ENCODE measurements around the gene MT3. TPM values are rescaled to one million over a fixed set of nuclear protein-coding genes. Genes with fewer than 3 reads are reported as not detected.
A peak's percentile ranks its signal among the peaks of the same experiment; 100 is the strongest.

MT3 gene
- total and polyA plus RNA-seq, 2 of the 13 experiments (the other 11 are each of a cell fraction or from before 2014, with no cell fraction given) = not detected

GRCh38 chr16:56607109-56607618 is 17.8 kb downstream of the MT3 start (continued):
- peak; percentile 32; the same call in 1 of the 2 replicates for TF ChIP-seq ZNF773 (CRISPR knock-in tag; IDR thresholded peaks at IDR 0.05; ENCODE audit: borderline replicate concordance)
- 0 out of 2 replicates have a peak, but pooled peaks have one; percentile 47 for TF ChIP-seq ZBTB20 (CRISPR knock-in tag; IDR thresholded peaks at IDR 0.05; ENCODE audit: borderline replicate concordance, low read depth)
- no peak for TF ChIP-seq GMEB2 (CRISPR knock-in tag; IDR thresholded peaks at IDR 0.05; ENCODE audit: low read depth)
- no peak for TF ChIP-seq ARHGAP35 (CRISPR knock-in tag; IDR thresholded peaks at IDR 0.05; ENCODE audit: borderline replicate concordance)
- TF ChIP-seq TRAFD1 (CRISPR knock-in tag; IDR thresholded peaks at IDR 0.05; ENCODE audit: borderline replicate concordance) = no peak
- no peak for TF ChIP-seq JUND (CRISPR knock-in tag; IDR thresholded peaks at IDR 0.05)
- no peak for TF ChIP-seq EZH2 (conservative IDR thresholded peaks at IDR 0.05; ENCODE audit: low read depth, low read length)
- peak; percentile 79 for TF ChIP-seq RNF2 (conservative IDR thresholded peaks at IDR 0.05; ENCODE audit: low read depth)
- TF ChIP-seq TRIM24 (CRISPR knock-in tag; IDR thresholded peaks at IDR 0.05) = no peak
- TF ChIP-seq PBX2 (CRISPR knock-in tag; IDR thresholded peaks at IDR 0.05) = no peak
- TF ChIP-seq HMG20A (CRISPR knock-in tag; IDR thresholded peaks at IDR 0.05; ENCODE audit: borderline replicate concordance) = peak; percentile 73; the same call in 1 of the 2 replicates
- TF ChIP-seq GATAD1 (CRISPR knock-in tag; IDR thresholded peaks at IDR 0.05) = peak; percentile 75
- peak; percentile 72 for TF ChIP-seq ZGPAT (CRISPR knock-in tag; IDR thresholded peaks at IDR 0.05)
- peak; percentile 74 for TF ChIP-seq ZNF609 (CRISPR knock-in tag; IDR thresholded peaks at IDR 0.05; ENCODE audit: borderline replicate concordance)
- TF ChIP-seq SALL2 (CRISPR knock-in tag; IDR thresholded peaks at IDR 0.05) = no peak
- TF ChIP-seq POLR2AphosphoS2 (IDR thresholded peaks at IDR 0.05; ENCODE audit: low read depth, low read length) = no peak
- TF ChIP-seq CREM (IDR thresholded peaks at IDR 0.05) = peak; percentile 92
- TF ChIP-seq CREM (CRISPR knock-in tag; IDR thresholded peaks at IDR 0.05) = no peak
- no peak for TF ChIP-seq EED (CRISPR knock-in tag; IDR thresholded peaks at IDR 0.05)
- TF ChIP-seq RFX1 (IDR thresholded peaks at IDR 0.05) = no peak
- TF ChIP-seq ZNF652 (CRISPR knock-in tag; IDR thresholded peaks at IDR 0.05; ENCODE audit: borderline replicate concordance, low read depth) = peak; percentile 62

Measured in HepG2 (cell line).